GOT3 (cell line): ENCODE data around the gene NMNAT3.

Source experiments
- DNase-seq: peaks from one replicate; lab custom pipeline; 2025; ENCODE audit warnings: mixed read lengths; lab: John Stamatoyannopoulos, UW

Gene NMNAT3

GRCh38 chr3:139578783-139579182, 99.0 kb downstream of the NMNAT3 start:
- DNase-seq = no peak

GRCh38 chr3:139577909-139578308, 99.9 kb downstream of the NMNAT3 start:
- DNase-seq = no peak

- no peak for DNase-seq
These were observed 100.4 kb downstream of the NMNAT3 start for GRCh38 chr3:139577346-139577745.

GRCh38 chr3:139574026-139574947, 103.5 kb downstream of the NMNAT3 start:
- no peak for DNase-seq

GRCh38 chr3:139572847-139573672, 104.7 kb downstream of the NMNAT3 start:
- no peak for DNase-seq

GRCh38 chr3:139571711-139572110, 106.1 kb downstream of the NMNAT3 start:
- DNase-seq = no peak

GRCh38 chr3:139564294-139564861, 113.4 kb downstream of the NMNAT3 start:
- no peak for DNase-seq

GRCh38 chr3:139561959-139562676, 115.7 kb downstream of the NMNAT3 start:
- DNase-seq = no peak

GRCh38 chr3:139561255-139561817, 116.4 kb downstream of the NMNAT3 start:
- DNase-seq = no peak

GRCh38 chr3:139560411-139560810, 117.4 kb downstream of the NMNAT3 start:
- no peak for DNase-seq

GRCh38 chr3:139559541-139559940, 118.2 kb downstream of the NMNAT3 start:
- DNase-seq = no peak

GRCh38 chr3:139558351-139559266, 119.2 kb downstream of the NMNAT3 start:
- no peak for DNase-seq

GRCh38 chr3:139557041-139557440, 120.7 kb downstream of the NMNAT3 start:
- DNase-seq = no peak

- DNase-seq = no peak
These were observed 122.5 kb downstream of the NMNAT3 start for GRCh38 chr3:139555249-139555648.

GRCh38 chr3:139554628-139555027, 123.1 kb downstream of the NMNAT3 start:
- DNase-seq = no peak

GRCh38 chr3:139552632-139553365, 125.0 kb downstream of the NMNAT3 start:
- no peak for DNase-seq

- DNase-seq = no peak
These were observed 129.0 kb downstream of the NMNAT3 start for GRCh38 chr3:139548801-139549200.

- DNase-seq = no peak
These were observed 130.1 kb downstream of the NMNAT3 start for GRCh38 chr3:139547666-139548065.

- no peak for DNase-seq
These were observed 131.0 kb downstream of the NMNAT3 start for GRCh38 chr3:139546772-139547171.
